HEK293 (cell line): ENCODE data around the gene ITIH1.

ENCODE experiments used
- REST ChIP-seq: fragments of 450-650 bp; formaldehyde crosslinking; IDR thresholded peaks from 2 replicates; pipeline ENCODE4 v1.5.1; 2016; ENCODE audit warnings: missing biosample characterization, missing genetic modification characterization
- ZFP41 ChIP-seq: fragments of 450-650 bp; formaldehyde crosslinking; IDR thresholded peaks from 2 replicates; pipeline ENCODE4 v1.5.1; 2016; ENCODE audit warnings: missing biosample characterization, missing genetic modification characterization, borderline replicate concordance
- ZNF121 ChIP-seq: fragments of 450-650 bp; formaldehyde crosslinking; IDR thresholded peaks from 2 replicates; pipeline ENCODE4 v1.5.1; 2016; ENCODE audit warnings: missing biosample characterization, missing genetic modification characterization
- ZNF768 ChIP-seq: fragments of 450-650 bp; formaldehyde crosslinking; IDR thresholded peaks from 2 replicates; pipeline ENCODE4 v1.5.1; 2018; ENCODE audit warnings: missing biosample characterization, mild to moderate bottlenecking, missing genetic modification characterization
- TF ChIP-seq, protein P1 (sequence below): fragments of 450-650 bp; formaldehyde crosslinking; IDR thresholded peaks from 2 replicates; pipeline ENCODE4 v1.5.1; 2016; ENCODE audit warnings: missing biosample characterization, missing genetic modification characterization

DNA sequence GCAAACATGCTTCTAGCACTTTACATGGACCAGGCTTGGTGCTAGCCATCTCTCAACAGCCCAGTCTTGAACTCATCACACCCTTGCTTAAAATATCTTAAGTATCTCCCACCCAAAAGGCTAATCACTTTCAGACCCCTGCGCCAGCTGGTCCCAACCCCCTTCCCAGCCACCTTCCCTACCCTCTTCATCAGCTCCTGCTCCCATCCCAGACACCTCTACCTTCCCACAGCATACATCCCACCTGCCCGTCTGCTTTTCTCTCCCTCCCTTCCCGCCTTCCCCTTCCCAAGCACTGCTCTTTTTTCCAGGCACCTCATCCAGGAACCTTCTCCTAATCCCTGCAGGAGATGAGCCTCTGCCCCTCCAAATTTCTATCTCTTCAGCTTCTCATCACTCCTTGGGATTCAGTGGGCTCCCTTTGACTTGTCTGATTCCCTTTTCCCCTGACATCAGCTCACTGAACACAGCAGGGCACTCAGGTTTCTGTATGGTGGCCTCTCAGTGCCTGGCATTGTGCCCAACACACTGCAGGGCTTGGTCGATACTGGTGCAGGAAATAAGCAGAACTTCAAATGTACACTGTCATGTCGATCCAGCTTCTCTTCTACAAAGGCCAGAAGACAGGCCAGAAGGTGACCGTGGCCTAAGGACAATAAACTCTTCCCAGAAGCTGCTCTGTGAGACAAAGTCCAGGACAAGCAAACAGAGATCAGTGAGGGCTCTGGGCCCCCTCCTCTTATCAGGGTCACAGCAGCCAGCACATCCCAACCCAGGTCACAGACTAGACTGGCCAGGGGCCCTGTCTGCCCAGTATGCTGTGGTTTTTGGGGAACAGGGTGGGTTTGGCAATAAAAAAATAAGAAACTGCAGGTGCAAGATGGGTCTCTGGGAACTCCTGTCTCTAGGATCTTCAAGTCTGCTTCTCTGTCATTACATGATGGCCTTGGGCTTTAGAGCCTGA is 2.2 kb upstream of the ITIH1 start:
- TF ChIP-seq, protein P1, sequence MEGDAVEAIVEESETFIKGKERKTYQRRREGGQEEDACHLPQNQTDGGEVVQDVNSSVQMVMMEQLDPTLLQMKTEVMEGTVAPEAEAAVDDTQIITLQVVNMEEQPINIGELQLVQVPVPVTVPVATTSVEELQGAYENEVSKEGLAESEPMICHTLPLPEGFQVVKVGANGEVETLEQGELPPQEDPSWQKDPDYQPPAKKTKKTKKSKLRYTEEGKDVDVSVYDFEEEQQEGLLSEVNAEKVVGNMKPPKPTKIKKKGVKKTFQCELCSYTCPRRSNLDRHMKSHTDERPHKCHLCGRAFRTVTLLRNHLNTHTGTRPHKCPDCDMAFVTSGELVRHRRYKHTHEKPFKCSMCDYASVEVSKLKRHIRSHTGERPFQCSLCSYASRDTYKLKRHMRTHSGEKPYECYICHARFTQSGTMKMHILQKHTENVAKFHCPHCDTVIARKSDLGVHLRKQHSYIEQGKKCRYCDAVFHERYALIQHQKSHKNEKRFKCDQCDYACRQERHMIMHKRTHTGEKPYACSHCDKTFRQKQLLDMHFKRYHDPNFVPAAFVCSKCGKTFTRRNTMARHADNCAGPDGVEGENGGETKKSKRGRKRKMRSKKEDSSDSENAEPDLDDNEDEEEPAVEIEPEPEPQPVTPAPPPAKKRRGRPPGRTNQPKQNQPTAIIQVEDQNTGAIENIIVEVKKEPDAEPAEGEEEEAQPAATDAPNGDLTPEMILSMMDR (tag by site-specific recombination), result no peak
- TF ChIP-seq ZNF768 (tag by site-specific recombination) (no peak), REST (tag by site-specific recombination) (no peak), ZFP41 (tag by site-specific recombination) (no peak), ZNF121 (tag by site-specific recombination) (no peak)
